ENCODE measurements around the gene SLC18B1.
A peak's percentile ranks its signal among the peaks of the same experiment; 100 is the strongest.

DNA sequence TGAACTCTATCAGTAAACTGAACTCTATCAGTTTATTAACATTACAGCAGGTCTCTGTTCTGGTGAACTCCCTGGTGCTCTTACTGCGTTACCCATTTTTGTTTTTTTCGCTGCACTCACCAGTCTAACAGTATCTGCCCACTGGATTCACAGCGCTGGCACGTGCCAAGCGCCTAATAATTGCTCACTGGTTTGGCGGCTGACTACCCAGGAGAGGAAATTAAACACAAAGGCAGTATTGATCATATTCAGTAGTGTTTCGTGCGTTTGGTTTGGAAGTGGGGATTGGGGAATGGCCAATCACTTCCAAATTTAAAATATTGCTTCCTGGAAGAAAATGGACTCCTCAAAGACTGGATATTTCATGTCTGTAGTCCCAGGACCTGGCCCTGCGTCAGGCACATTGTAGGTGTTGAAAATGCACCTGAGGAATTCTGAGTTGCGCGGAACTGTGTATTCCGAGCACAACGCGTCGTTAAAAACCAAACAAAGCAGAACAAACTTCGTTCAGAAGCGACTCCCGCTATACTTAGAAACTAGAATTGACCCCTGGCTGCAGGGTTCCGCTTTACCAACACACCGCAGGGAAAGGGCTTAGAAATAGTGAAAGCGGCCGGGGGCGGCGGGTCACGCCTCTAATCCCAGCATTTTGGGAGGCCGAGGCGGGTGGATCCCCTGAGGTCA lies 14.9 kb upstream of the SLC18B1 start:
- TF ChIP-seq, protein P1, sequence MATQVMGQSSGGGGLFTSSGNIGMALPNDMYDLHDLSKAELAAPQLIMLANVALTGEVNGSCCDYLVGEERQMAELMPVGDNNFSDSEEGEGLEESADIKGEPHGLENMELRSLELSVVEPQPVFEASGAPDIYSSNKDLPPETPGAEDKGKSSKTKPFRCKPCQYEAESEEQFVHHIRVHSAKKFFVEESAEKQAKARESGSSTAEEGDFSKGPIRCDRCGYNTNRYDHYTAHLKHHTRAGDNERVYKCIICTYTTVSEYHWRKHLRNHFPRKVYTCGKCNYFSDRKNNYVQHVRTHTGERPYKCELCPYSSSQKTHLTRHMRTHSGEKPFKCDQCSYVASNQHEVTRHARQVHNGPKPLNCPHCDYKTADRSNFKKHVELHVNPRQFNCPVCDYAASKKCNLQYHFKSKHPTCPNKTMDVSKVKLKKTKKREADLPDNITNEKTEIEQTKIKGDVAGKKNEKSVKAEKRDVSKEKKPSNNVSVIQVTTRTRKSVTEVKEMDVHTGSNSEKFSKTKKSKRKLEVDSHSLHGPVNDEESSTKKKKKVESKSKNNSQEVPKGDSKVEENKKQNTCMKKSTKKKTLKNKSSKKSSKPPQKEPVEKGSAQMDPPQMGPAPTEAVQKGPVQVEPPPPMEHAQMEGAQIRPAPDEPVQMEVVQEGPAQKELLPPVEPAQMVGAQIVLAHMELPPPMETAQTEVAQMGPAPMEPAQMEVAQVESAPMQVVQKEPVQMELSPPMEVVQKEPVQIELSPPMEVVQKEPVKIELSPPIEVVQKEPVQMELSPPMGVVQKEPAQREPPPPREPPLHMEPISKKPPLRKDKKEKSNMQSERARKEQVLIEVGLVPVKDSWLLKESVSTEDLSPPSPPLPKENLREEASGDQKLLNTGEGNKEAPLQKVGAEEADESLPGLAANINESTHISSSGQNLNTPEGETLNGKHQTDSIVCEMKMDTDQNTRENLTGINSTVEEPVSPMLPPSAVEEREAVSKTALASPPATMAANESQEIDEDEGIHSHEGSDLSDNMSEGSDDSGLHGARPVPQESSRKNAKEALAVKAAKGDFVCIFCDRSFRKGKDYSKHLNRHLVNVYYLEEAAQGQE (IDR thresholded peaks at IDR 0.05; ENCODE audit: insufficient read depth in 1 of 2, low read depth in 2 of 2, low read length in 2 of 2): no peak
- TF ChIP-seq POLR2AphosphoS5 (IDR thresholded peaks at IDR 0.05; ENCODE audit: low read depth, low read length) (0 out of 2 replicates have a peak, but pooled peaks have one; percentile 24), TAF1 (IDR thresholded peaks at IDR 0.05; ENCODE audit: borderline replicate concordance, insufficient read depth, low read length) (0 out of 2 replicates have a peak, but pooled peaks have one; percentile 7), SIN3A (IDR thresholded peaks at IDR 0.05; ENCODE audit: borderline replicate concordance, insufficient read depth, low read length) (no peak)

Measured in PFSK-1 (cell line).